AG04449 (cell line): ENCODE measurements around the gene JAKMIP2.

Experiments used
- CTCF ChIA-PET: fragments of 350-600 bp; formaldehyde crosslinking; extraction: SDS; loops from one replicate; lab custom pipeline; 2021; ENCODE audit warnings: antibody characterized with exemption; lab: Yijun Ruan, JAX
- POLR2A ChIA-PET: fragments of 400-600, 350-600 bp; formaldehyde crosslinking; extraction: SDS; loops from one replicate; lab custom pipeline; 2020; ENCODE audit warnings: antibody characterized with exemption, inconsistent platforms; lab: Yijun Ruan, JAX
- DNase-seq: peaks from one replicate; pipeline ENCODE4 v3.0.0-alpha.2; 2010; ENCODE audit warnings: low read depth, low spot score
- H3K4me3 ChIP-seq: 2 replicates; pipeline ENCODE4 v1.5.1; 2011; ENCODE audit warnings: low read depth, mild to moderate bottlenecking, control low read depth, low read length
- TF ChIP-seq, protein P1 (sequence below): IDR thresholded peaks from one replicate; pipeline ENCODE4 v1.5.1; 2011; ENCODE audit warnings: mild to moderate bottlenecking, moderate library complexity, low read length, control low read depth, inconsistent platforms; ENCODE audit not compliant: insufficient read depth; ENCODE audit errors: missing control alignments

JAKMIP2 gene

DNA sequence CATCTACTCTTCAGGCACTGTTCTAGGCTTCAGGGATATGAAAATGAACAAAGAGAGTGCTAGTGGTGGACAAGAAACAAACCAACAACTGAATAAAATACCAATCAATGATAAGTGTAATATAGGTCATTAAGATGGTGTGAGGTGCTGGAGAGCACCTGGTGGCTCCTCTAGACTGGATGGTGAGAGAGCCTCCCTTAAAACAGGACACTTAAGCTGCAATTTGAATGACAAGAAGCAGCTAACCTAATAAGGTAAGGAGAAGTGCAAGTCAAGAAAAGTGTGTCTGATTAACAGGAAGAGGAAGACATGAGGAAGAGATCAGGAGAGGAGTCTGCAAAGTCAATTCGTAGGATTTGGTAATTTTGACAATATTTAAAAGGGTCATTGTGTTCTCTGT lies 23.1 kb downstream of the JAKMIP2 start:
- no peak for DNase-seq
- H3K4me3 ChIP-seq, result no peak overlapping the region
- ChIA-PET POLR2A (no interaction called here), CTCF (no interaction called here)
- TF ChIP-seq, protein P1, sequence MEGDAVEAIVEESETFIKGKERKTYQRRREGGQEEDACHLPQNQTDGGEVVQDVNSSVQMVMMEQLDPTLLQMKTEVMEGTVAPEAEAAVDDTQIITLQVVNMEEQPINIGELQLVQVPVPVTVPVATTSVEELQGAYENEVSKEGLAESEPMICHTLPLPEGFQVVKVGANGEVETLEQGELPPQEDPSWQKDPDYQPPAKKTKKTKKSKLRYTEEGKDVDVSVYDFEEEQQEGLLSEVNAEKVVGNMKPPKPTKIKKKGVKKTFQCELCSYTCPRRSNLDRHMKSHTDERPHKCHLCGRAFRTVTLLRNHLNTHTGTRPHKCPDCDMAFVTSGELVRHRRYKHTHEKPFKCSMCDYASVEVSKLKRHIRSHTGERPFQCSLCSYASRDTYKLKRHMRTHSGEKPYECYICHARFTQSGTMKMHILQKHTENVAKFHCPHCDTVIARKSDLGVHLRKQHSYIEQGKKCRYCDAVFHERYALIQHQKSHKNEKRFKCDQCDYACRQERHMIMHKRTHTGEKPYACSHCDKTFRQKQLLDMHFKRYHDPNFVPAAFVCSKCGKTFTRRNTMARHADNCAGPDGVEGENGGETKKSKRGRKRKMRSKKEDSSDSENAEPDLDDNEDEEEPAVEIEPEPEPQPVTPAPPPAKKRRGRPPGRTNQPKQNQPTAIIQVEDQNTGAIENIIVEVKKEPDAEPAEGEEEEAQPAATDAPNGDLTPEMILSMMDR, result no peak

DNA sequence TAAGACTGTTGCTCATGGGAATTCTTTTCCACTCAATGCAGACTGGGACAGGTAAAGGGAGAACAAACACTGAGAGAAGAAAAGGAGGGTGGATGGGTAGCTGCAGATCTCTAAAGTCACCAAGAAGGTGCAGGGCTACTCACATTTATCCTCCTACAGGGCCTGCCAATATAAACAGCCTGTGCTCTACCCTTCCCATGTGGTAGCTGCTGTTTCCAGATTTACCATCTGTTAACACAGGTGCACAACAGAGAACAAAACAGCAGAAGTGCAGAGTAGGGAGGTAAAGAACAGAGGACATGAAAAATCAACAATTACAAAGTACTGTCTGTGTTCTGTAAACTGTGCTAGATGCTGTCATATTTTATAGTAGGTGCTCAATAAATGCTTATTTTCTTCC lies 26.0 kb downstream of the JAKMIP2 start:
- POLR2A ChIA-PET, result no interaction called here
- H3K4me3 ChIP-seq, result no peak overlapping the region
- no peak for DNase-seq
- TF ChIP-seq, protein P1, result no peak
- CTCF ChIA-PET, result no interaction called here

DNA sequence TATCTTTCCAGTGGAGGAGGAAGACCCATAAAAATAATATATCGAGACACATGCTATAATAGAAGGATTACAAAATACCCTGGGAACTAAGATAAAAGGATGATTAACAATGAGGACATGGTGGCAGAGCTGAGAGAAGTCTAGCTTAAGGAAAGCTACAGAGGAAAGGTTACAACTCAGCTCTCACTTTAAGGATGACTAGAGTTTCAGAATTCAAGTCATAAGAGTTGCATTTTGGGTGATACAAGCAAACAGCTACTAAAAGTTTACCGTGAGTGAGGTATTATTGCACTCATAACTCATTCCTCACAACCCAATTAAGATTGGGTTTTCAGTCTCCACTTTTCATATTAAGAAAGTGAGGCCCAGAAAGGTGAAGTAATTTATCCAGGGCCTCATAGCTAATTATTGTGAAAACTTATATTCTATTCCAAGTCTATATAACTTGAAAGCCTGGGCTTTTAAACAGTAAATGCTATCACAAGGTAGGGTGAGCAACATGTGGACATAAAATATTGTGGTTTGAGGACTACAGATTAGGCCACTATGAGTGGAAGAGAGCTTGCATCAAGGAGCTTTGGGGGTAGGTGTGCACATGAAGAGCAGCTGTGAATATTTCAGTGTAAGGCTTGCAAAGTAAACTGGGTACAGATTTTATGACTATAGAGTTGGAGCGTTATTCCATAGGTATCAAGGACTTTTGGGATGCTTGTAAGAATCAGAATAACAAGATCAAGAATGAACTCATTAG lies 28.0 kb downstream of the JAKMIP2 start:
- H3K4me3 ChIP-seq, result no peak overlapping the region
- TF ChIP-seq, protein P1, result no peak
- CTCF ChIA-PET, result interaction anchor here (0.6 kb wide), 1 partner anchor 47 kb away, joined by 3 read pairs; no protein-coding TSS in a partner anchor
- no peak for DNase-seq
- POLR2A ChIA-PET, result no interaction called here

DNA sequence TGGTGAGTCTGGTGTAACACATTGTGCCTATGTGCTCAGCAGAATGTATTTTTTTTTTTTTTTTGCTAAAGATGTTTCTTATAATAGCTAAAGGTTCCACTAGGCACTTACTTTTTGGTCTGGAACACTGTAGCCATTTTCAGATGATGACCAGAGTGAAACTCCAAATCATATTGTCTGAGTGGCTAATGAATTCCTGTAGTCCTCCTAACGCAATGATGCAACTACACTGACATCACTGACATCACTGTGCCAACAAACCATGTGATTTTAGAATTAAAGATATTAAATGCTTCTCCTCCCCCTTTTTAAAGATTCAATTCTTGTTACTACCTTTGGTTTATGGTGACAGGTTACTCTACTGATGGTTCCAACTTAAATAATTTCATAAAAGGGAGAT lies 28.8 kb downstream of the JAKMIP2 start:
- TF ChIP-seq, protein P1, result no peak
- ChIA-PET CTCF (no interaction called here), POLR2A (no interaction called here)
- H3K4me3 ChIP-seq, result no peak overlapping the region
- no peak for DNase-seq

DNA sequence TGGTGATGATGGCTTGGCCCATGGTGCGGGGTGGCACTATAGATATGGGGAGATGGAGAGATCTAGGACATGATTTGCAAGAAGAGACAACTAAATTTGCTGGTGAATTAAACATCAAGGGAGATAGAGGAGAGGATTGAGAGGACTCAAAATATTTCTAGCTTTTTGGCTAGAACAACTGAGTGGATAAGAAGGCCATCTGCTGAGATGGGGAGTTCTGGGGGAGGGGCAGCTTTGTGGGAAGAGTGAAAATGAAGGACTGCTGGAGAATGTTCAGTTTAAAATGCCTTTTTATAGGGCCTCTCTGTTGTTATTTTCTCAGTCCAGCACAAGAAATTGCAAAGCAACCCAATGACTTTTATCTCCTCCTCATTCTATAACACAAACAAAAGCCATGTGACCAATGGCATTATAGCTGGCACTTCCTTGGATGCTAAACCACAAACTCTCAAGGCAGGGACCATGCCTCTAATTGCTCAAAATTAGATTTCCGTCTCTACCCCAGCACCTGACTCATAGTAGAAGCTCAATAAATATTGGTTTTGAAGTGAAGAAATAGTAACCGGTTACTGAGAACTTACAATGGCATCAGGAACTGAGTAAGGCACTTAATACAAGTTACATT lies 29.8 kb downstream of the JAKMIP2 start:
- POLR2A ChIA-PET, result no interaction called here
- CTCF ChIA-PET, result no interaction called here
- TF ChIP-seq, protein P1, result no peak
- no peak overlapping the region for H3K4me3 ChIP-seq
- DNase-seq, result no peak

DNA sequence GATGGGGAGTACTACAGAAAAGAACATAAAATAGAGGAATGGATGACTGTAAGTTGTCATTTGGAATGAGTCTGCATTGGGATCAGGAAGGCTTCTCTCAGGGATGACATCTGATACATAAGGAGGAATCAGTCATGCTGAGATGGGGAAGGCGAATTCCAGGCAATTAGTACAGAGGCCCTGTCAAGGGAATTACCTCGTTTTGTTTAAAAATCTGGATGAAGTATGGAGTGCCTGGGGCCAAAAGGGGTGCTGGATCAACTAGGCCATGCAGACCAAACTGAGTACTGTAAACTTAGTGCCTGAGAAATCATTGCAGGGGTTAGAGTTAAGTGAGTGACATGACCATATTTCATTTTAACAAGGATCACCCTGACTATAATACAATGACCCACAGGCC lies 30.5 kb downstream of the JAKMIP2 start:
- ChIA-PET CTCF (no interaction called here), POLR2A (no interaction called here)
- TF ChIP-seq, protein P1, result no peak
- no peak overlapping the region for H3K4me3 ChIP-seq
- DNase-seq, result no peak
